GM12874 (cell line): ENCODE data around the gene ADGRG6.

Experiments
- TF ChIP-seq, protein P1 (sequence below): IDR thresholded peaks from 2 replicates; pipeline ENCODE4 v1.5.1; 2011; ENCODE audit warnings: low read depth, mild to moderate bottlenecking, control low read depth, low read length, moderate library complexity; ENCODE audit not compliant: insufficient read depth

The ADGRG6 gene

GRCh38 chr6:142387997-142388815 is 86.4 kb downstream of the ADGRG6 start:
- TF ChIP-seq, protein P1, sequence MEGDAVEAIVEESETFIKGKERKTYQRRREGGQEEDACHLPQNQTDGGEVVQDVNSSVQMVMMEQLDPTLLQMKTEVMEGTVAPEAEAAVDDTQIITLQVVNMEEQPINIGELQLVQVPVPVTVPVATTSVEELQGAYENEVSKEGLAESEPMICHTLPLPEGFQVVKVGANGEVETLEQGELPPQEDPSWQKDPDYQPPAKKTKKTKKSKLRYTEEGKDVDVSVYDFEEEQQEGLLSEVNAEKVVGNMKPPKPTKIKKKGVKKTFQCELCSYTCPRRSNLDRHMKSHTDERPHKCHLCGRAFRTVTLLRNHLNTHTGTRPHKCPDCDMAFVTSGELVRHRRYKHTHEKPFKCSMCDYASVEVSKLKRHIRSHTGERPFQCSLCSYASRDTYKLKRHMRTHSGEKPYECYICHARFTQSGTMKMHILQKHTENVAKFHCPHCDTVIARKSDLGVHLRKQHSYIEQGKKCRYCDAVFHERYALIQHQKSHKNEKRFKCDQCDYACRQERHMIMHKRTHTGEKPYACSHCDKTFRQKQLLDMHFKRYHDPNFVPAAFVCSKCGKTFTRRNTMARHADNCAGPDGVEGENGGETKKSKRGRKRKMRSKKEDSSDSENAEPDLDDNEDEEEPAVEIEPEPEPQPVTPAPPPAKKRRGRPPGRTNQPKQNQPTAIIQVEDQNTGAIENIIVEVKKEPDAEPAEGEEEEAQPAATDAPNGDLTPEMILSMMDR: peak; percentile 17; the same call in 1 of the 2 replicates

DNA sequence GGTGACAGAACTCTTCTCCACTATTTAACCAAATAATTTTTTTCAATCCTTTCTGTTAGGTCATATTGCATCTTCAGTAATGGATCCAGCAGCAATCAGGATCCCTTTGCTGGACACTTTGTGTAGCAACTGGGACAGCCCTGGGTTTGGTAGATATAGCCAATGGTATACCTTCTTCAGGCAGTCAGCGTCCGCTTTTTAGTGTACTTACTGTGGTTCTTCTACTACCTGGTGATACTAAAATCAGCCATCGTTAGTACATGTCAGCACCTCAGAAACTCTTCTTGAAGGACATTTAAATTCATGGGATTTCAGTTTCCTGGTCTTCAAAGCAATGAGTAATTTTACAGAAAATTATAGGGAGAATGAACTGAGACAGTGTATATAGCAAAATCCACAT is 93.5 kb downstream of the ADGRG6 start:
- TF ChIP-seq, protein P1: no peak

DNA sequence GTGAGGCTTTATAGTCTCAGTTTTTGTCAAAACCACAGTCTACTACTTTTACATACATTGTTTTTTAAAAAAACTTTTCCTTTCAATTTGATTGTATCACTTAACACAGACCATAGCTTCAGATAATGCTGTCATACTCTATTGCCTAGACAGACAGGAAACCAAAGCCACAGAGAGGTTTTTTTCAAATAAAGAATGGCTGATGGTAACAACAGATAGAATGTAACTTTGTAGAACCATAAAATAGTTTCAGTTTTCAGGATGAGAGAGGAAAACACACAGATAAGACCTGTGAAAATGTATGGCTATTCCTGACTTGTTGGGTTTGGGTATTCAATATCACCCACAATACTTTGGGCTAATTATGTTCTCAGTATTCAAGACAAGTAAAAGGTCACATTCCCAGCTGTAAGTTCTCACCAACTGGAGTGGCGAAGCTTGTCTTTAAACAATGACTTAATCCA is 94.0 kb downstream of the ADGRG6 start:
- TF ChIP-seq, protein P1: no peak

- TF ChIP-seq, protein P1: no peak
Measured at GRCh38 chr6:142398353-142398752, 96.5 kb downstream of the ADGRG6 start.

DNA sequence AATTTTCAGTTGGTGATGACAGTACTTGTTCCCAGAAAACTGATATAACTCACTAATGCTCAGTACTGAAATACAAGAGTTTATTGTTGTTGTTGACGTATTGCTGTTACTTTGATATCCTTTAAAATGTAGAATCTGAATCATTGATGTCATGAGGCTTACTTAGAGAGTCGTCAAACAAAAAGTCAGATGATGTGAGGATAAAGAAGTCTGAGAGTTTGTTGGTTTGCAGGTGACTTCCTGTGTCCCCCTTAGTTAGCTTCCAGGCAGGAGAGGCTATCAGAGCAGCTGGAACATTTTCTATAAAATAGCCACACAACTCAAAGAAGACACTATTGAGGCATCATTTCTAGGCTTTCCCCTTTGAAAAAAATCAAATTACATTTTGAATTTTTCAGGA is 97.9 kb downstream of the ADGRG6 start:
- TF ChIP-seq, protein P1: no peak

- TF ChIP-seq, protein P1: no peak
Measured at GRCh38 chr6:142400495-142400894, 98.7 kb downstream of the ADGRG6 start.

DNA sequence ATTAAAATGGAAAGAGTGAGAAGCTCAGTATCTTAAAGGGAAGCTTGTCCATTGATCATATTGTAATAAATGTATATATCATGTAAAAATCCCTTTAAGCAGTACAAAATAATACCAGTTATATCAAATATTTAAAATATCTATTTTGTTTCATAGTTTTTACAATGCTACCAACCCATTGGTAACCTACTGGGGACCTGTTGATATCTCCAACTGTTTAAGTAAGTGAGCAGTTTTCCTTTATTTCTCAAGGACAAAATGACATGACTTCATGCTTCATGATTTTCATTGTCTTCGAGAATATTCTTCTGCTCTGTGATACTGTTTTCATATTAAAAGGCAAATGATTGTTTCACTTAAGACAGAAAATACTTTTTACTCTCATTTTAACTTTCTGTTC is 100.0 kb downstream of the ADGRG6 start:
- TF ChIP-seq, protein P1: no peak
